A549 (cell line): ENCODE results near the gene MLLT1.

Source experiments
- HDAC2 ChIP-seq: fragments of 200-600 bp; sonication (generic); IDR thresholded peaks from 2 replicates; pipeline ENCODE4 v1.6.1; 2016
- HOXA7 ChIP-seq: fragments of 250-450 bp; sonication (Bioruptor Pico); IDR thresholded peaks from 2 replicates; pipeline ENCODE4 v1.5.0; 2020; ENCODE audit warnings: mild to moderate bottlenecking, moderate library complexity
- KDM1A ChIP-seq: fragments of 200-600 bp; sonication (generic); IDR thresholded peaks from 2 replicates; pipeline ENCODE4 v1.6.1; 2016; ENCODE audit warnings: low read depth, mild to moderate bottlenecking
- MAX ChIP-seq: IDR thresholded peaks from 2 replicates; pipeline ENCODE4 v1.6.1; 2012
- POLR2A ChIP-seq: IDR thresholded peaks from 2 replicates; pipeline ENCODE4 v1.6.1; 2012; ENCODE audit warnings: mild to moderate bottlenecking, low read length

GRCh38 chr19:6260376-6260775 is 19.4 kb downstream of the MLLT1 start:
- TF ChIP-seq MAX (no peak), POLR2A (no peak), KDM1A (no peak), HOXA7 (CRISPR knock-in tag) (no peak), HDAC2 (no peak)
